ENCODE data around the gene RANBP10. TPM values are rescaled to one million over a fixed set of nuclear protein-coding genes. Genes with fewer than 3 reads are reported as not detected.

RANBP10 gene
- total and polyA plus RNA-seq, 2 of the 13 experiments (the other 11 are each of a cell fraction or from before 2014, with no cell fraction given), result 9.2 to 22.7 TPM

GRCh38 chr16:67719778-67720144 is 86.6 kb downstream of the RANBP10 start (continued):
- TF ChIP-seq, protein P1, sequence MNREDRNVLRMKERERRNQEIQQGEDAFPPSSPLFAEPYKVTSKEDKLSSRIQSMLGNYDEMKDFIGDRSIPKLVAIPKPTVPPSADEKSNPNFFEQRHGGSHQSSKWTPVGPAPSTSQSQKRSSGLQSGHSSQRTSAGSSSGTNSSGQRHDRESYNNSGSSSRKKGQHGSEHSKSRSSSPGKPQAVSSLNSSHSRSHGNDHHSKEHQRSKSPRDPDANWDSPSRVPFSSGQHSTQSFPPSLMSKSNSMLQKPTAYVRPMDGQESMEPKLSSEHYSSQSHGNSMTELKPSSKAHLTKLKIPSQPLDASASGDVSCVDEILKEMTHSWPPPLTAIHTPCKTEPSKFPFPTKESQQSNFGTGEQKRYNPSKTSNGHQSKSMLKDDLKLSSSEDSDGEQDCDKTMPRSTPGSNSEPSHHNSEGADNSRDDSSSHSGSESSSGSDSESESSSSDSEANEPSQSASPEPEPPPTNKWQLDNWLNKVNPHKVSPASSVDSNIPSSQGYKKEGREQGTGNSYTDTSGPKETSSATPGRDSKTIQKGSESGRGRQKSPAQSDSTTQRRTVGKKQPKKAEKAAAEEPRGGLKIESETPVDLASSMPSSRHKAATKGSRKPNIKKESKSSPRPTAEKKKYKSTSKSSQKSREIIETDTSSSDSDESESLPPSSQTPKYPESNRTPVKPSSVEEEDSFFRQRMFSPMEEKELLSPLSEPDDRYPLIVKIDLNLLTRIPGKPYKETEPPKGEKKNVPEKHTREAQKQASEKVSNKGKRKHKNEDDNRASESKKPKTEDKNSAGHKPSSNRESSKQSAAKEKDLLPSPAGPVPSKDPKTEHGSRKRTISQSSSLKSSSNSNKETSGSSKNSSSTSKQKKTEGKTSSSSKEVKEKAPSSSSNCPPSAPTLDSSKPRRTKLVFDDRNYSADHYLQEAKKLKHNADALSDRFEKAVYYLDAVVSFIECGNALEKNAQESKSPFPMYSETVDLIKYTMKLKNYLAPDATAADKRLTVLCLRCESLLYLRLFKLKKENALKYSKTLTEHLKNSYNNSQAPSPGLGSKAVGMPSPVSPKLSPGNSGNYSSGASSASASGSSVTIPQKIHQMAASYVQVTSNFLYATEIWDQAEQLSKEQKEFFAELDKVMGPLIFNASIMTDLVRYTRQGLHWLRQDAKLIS (CRISPR knock-in tag; IDR thresholded peaks at IDR 0.05), result no peak
- 0 out of 2 replicates have a peak, but pooled peaks have one; percentile 4 for TF ChIP-seq ZNF143 (CRISPR knock-in tag; IDR thresholded peaks at IDR 0.05)
- peak; percentile 76; the same call in 1 of the 2 replicates for TF ChIP-seq TFAP4 (IDR thresholded peaks at IDR 0.05; ENCODE audit: borderline replicate concordance, low read depth)
- TF ChIP-seq, protein P2, sequence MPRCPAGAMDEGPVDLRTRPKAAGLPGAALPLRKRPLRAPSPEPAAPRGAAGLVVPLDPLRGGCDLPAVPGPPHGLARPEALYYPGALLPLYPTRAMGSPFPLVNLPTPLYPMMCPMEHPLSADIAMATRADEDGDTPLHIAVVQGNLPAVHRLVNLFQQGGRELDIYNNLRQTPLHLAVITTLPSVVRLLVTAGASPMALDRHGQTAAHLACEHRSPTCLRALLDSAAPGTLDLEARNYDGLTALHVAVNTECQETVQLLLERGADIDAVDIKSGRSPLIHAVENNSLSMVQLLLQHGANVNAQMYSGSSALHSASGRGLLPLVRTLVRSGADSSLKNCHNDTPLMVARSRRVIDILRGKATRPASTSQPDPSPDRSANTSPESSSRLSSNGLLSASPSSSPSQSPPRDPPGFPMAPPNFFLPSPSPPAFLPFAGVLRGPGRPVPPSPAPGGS (CRISPR knock-in tag; IDR thresholded peaks at IDR 0.05), result no peak
- 0 out of 2 replicates have a peak, but pooled peaks have one; percentile 4 for TF ChIP-seq BHLHE40 (IDR thresholded peaks at IDR 0.05; ENCODE audit: low read length)
- no peak for TF ChIP-seq ARID4A (CRISPR knock-in tag; IDR thresholded peaks at IDR 0.05; ENCODE audit: borderline replicate concordance)
- TF ChIP-seq ZNF839 (CRISPR knock-in tag; IDR thresholded peaks at IDR 0.05; ENCODE audit: borderline replicate concordance), result no peak
- no peak for TF ChIP-seq ZNF660 (CRISPR knock-in tag; IDR thresholded peaks at IDR 0.05; ENCODE audit: borderline replicate concordance, low read depth)
- TF ChIP-seq TRAFD1 (CRISPR knock-in tag; IDR thresholded peaks at IDR 0.05; ENCODE audit: borderline replicate concordance), result peak; percentile 43; the same call in 1 of the 2 replicates
- no peak for TF ChIP-seq GZF1 (CRISPR knock-in tag; IDR thresholded peaks at IDR 0.05)
- TF ChIP-seq, protein P3, sequence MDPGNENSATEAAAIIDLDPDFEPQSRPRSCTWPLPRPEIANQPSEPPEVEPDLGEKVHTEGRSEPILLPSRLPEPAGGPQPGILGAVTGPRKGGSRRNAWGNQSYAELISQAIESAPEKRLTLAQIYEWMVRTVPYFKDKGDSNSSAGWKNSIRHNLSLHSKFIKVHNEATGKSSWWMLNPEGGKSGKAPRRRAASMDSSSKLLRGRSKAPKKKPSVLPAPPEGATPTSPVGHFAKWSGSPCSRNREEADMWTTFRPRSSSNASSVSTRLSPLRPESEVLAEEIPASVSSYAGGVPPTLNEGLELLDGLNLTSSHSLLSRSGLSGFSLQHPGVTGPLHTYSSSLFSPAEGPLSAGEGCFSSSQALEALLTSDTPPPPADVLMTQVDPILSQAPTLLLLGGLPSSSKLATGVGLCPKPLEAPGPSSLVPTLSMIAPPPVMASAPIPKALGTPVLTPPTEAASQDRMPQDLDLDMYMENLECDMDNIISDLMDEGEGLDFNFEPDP (CRISPR knock-in tag; conservative IDR thresholded peaks at IDR 0.05), result 0 out of 2 replicates have a peak, but pooled peaks have one; percentile 74
- TF ChIP-seq MED8 (CRISPR knock-in tag; IDR thresholded peaks at IDR 0.05; ENCODE audit: insufficient replicate concordance), result no peak
- TF ChIP-seq SMYD3 (CRISPR knock-in tag; IDR thresholded peaks at IDR 0.05), result no peak
- no peak for TF ChIP-seq CENPX (CRISPR knock-in tag; IDR thresholded peaks at IDR 0.05)
- TF ChIP-seq NCOA5 (CRISPR knock-in tag; IDR thresholded peaks at IDR 0.05), result no peak
- TF ChIP-seq ZNF446 (CRISPR knock-in tag; IDR thresholded peaks at IDR 0.05), result no peak

Measured in HepG2 (cell line).